Measurements from ENCODE around the gene EPC2. TPM values are rescaled to one million over a fixed set of nuclear protein-coding genes. Genes with fewer than 3 reads are reported as not detected.
A peak's percentile ranks its signal among the peaks of the same experiment; 100 is the strongest.

Gene EPC2
- total RNA-seq, 1 experiment from 2014 or later: 19.6 TPM

GRCh38 chr2:148645539-148646230, 1.1 kb downstream of the EPC2 start:
- Histone ChIP-seq H3K79me2 (ENCODE audit: insufficient read depth, low read length) (peaks cover 54% of the 10 kb centered on the region), H3K4me3 (replicated peaks in 1 of 2; ENCODE audit: low read depth in 1 of 2, low read length in 2 of 2) (peak overlapping the region; percentile 77 to 97), H3K4me1 (ENCODE audit: control insufficient read depth in 1 of 2, insufficient read depth in 2 of 2, low read length in 2 of 2) (peaks cover 26 to 33% of the 10 kb centered on the region in 2 experiments), H3K9ac (ENCODE audit: low read length) (peak overlapping the region; percentile 76), H3K27me3 (ENCODE audit: insufficient read depth, low read length) (no peaks in the 10 kb centered on the region), H2AFZ (ENCODE audit: low read depth, low read length, poor library complexity, severe bottlenecking) (no peak overlapping the region), H3K9me3 (ENCODE audit: control insufficient read depth in 1 of 2, insufficient read depth in 1 of 2, low read depth in 1 of 2, low read length in 2 of 2) (no peaks in the 10 kb centered on the region), H3K36me3 (ENCODE audit: control insufficient read depth in 1 of 2, insufficient read depth in 2 of 2, low read length in 2 of 2) (no peaks in the 10 kb centered on the region), H3K4me2 (ENCODE audit: low read length) (peak overlapping the region; percentile 95), H4K20me1 (ENCODE audit: insufficient read depth) (peaks cover 11% of the 10 kb centered on the region; the same call in 1 of the 2 replicates), H3K27ac (ENCODE audit: low read depth, low read length) (peak overlapping the region; percentile 54), H3K9me2 (ENCODE audit: insufficient read depth) (no peaks in the 10 kb centered on the region)
- no TSS peak for BruUV-seq (replicated peaks)
- DNase-seq (ENCODE audit: low read depth, low spot score): peak; percentile 75
- POLR2A ChIA-PET: interaction anchor here (0.6 to 1.0 kb wide), 14 partner anchors 9 to 1773 kb away, joined by 3 to 9 read pairs (median 4); partner anchors contain the start of genes MBD5 and ORC4
- RAD21 ChIA-PET (ENCODE audit: low non-redundant PET in 1 of 2, low total read pairs in 2 of 2, uncharacterized antibody in 2 of 2, unreplicated experiment in 2 of 2): interaction anchor here in 1 of 2 experiments (0.6 kb wide), 1 partner anchor 625 kb away, joined by 3 read pairs; the partner anchor contains the start of genes MBD5 and ORC4
- CTCF ChIA-PET: interaction anchor here (0.7 to 1.9 kb wide), 2 partner anchors 136 to 346 kb away, joined by 3 to 7 read pairs; no protein-coding TSS in a partner anchor
- intact Hi-C loops (cut with micrococcal nuclease): no loop called here
- TF ChIP-seq EZH2 (IDR thresholded peaks at IDR 0.05): no peak
- no peak for TF ChIP-seq TCF7L2 (IDR thresholded peaks at IDR 0.05; ENCODE audit: borderline replicate concordance, extremely low read depth, insufficient read depth, insufficient read length)
- TF ChIP-seq SRF (IDR thresholded peaks at IDR 0.05; ENCODE audit: low read depth): no peak
- no peak for TF ChIP-seq EGR1 (IDR thresholded peaks at IDR 0.05; ENCODE audit: low read depth)
- TF ChIP-seq ZNF274 (IDR thresholded peaks at IDR 0.05; ENCODE audit: low read depth, low read length): no peak
- TF ChIP-seq POLR2AphosphoS5 (IDR thresholded peaks at IDR 0.05; ENCODE audit: low read depth, low read length): 0 out of 2 replicates have a peak, but pooled peaks have one; percentile 23
- TF ChIP-seq, protein P1, sequence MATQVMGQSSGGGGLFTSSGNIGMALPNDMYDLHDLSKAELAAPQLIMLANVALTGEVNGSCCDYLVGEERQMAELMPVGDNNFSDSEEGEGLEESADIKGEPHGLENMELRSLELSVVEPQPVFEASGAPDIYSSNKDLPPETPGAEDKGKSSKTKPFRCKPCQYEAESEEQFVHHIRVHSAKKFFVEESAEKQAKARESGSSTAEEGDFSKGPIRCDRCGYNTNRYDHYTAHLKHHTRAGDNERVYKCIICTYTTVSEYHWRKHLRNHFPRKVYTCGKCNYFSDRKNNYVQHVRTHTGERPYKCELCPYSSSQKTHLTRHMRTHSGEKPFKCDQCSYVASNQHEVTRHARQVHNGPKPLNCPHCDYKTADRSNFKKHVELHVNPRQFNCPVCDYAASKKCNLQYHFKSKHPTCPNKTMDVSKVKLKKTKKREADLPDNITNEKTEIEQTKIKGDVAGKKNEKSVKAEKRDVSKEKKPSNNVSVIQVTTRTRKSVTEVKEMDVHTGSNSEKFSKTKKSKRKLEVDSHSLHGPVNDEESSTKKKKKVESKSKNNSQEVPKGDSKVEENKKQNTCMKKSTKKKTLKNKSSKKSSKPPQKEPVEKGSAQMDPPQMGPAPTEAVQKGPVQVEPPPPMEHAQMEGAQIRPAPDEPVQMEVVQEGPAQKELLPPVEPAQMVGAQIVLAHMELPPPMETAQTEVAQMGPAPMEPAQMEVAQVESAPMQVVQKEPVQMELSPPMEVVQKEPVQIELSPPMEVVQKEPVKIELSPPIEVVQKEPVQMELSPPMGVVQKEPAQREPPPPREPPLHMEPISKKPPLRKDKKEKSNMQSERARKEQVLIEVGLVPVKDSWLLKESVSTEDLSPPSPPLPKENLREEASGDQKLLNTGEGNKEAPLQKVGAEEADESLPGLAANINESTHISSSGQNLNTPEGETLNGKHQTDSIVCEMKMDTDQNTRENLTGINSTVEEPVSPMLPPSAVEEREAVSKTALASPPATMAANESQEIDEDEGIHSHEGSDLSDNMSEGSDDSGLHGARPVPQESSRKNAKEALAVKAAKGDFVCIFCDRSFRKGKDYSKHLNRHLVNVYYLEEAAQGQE (IDR thresholded peaks at IDR 0.05; ENCODE audit: low read depth): no peak
- no peak for TF ChIP-seq ELF1 (IDR thresholded peaks at IDR 0.05; ENCODE audit: borderline replicate concordance, low read depth)
- TF ChIP-seq JUND (IDR thresholded peaks at IDR 0.05): no peak
- TF ChIP-seq CTCF (IDR thresholded peaks at IDR 0.05 in 2 of 3, conservative IDR thresholded peaks at IDR 0.05 in 1 of 3; ENCODE audit: borderline replicate concordance in 1 of 3, insufficient read depth in 1 of 3, low read depth in 2 of 3, low read length in 2 of 3): no peak
- TF ChIP-seq CEBPB (IDR thresholded peaks at IDR 0.05; ENCODE audit: low read depth): no peak
- 0 out of 2 replicates have a peak, but pooled peaks have one; percentile 17 for TF ChIP-seq CBX3 (IDR thresholded peaks at IDR 0.05; ENCODE audit: low read depth)
- ATAC-seq: peak; percentile 26

All from HCT116 (cell line).